ENCODE results near the gene SYPL1. TPM values are rescaled to one million over a fixed set of nuclear protein-coding genes. Genes with fewer than 3 reads are reported as not detected.

The SYPL1 gene
- total and polyA plus RNA-seq, 9 of the 15 experiments (the other 6 are each of a cell fraction or from before 2014, with no cell fraction given): 23.8 to 214 (median 70.2) TPM

GRCh38 chr7:106102387-106102966 is 9.6 kb downstream of the SYPL1 start (continued):
- no peak for TF ChIP-seq PHF8 (IDR thresholded peaks at IDR 0.05; ENCODE audit: borderline replicate concordance, low read length)
- TF ChIP-seq CXXC5 (CRISPR knock-in tag; IDR thresholded peaks at IDR 0.05): 0 out of 2 replicates have a peak, but pooled peaks have one; percentile 30
- 0 out of 2 replicates have a peak, but pooled peaks have one; percentile 72 for TF ChIP-seq HDGF (IDR thresholded peaks at IDR 0.05)
- TF ChIP-seq HEY1 (CRISPR knock-in tag; IDR thresholded peaks at IDR 0.05; ENCODE audit: borderline replicate concordance): peak; percentile 93; the same call in 1 of the 2 replicates
- no peak; the same call in 1 of the 2 replicates for TF ChIP-seq MYBL2 (IDR thresholded peaks at IDR 0.05; ENCODE audit: low read depth)
- no peak for TF ChIP-seq MYBL2 (CRISPR knock-in tag; IDR thresholded peaks at IDR 0.05; ENCODE audit: borderline replicate concordance)
- no peak for TF ChIP-seq ZNF561 (CRISPR knock-in tag; conservative IDR thresholded peaks at IDR 0.05)
- TF ChIP-seq KAT7 (CRISPR knock-in tag; IDR thresholded peaks at IDR 0.05; ENCODE audit: borderline replicate concordance): no peak
- TF ChIP-seq RNF219 (CRISPR knock-in tag; IDR thresholded peaks at IDR 0.05): no peak; the same call in 1 of the 2 replicates
- peak; percentile 53; the same call in 1 of the 2 replicates for TF ChIP-seq JUND (IDR thresholded peaks at IDR 0.05; ENCODE audit: borderline replicate concordance, low read depth, low read length)
- TF ChIP-seq JUND (tag; IDR thresholded peaks at IDR 0.05; ENCODE audit: borderline replicate concordance, low read depth, low read length): peak; percentile 51; the same call in 1 of the 3 replicates
- peak; percentile 63; the same call in 1 of the 2 replicates for TF ChIP-seq RAD51 (IDR thresholded peaks at IDR 0.05; ENCODE audit: borderline replicate concordance, low read depth)
- TF ChIP-seq L3MBTL2 (IDR thresholded peaks at IDR 0.05): peak; percentile 79
- TF ChIP-seq GABPA (tag; conservative IDR thresholded peaks at IDR 0.05; ENCODE audit: low read depth): 0 out of 2 replicates have a peak, but pooled peaks have one; percentile 1
- TF ChIP-seq ELF4 (CRISPR knock-in tag; IDR thresholded peaks at IDR 0.05): 0 out of 2 replicates have a peak, but pooled peaks have one; percentile 21
- TF ChIP-seq DPF2 (IDR thresholded peaks at IDR 0.05): peak; percentile 65
- no peak for TF ChIP-seq SIRT6 (IDR thresholded peaks at IDR 0.05; ENCODE audit: low read depth, low read length)
- no peak for TF ChIP-seq ATF1 (CRISPR knock-in tag; IDR thresholded peaks at IDR 0.05)
- 0 out of 2 replicates have a peak, but pooled peaks have one; percentile 19 for TF ChIP-seq ATF1 (tag; IDR thresholded peaks at IDR 0.05)
- TF ChIP-seq ZNF324 (CRISPR knock-in tag; IDR thresholded peaks at IDR 0.05): no peak

Measured in K562 (cell line).